HPDE6-E6E7 (cell line): ENCODE data around the gene HAND2.

Source experiments
- DNase-seq: peaks from one replicate; pipeline ENCODE4 v3.0.0; 2011; ENCODE audit warnings: missing footprints; ENCODE audit errors: extremely low spot score

HAND2 gene

DNA sequence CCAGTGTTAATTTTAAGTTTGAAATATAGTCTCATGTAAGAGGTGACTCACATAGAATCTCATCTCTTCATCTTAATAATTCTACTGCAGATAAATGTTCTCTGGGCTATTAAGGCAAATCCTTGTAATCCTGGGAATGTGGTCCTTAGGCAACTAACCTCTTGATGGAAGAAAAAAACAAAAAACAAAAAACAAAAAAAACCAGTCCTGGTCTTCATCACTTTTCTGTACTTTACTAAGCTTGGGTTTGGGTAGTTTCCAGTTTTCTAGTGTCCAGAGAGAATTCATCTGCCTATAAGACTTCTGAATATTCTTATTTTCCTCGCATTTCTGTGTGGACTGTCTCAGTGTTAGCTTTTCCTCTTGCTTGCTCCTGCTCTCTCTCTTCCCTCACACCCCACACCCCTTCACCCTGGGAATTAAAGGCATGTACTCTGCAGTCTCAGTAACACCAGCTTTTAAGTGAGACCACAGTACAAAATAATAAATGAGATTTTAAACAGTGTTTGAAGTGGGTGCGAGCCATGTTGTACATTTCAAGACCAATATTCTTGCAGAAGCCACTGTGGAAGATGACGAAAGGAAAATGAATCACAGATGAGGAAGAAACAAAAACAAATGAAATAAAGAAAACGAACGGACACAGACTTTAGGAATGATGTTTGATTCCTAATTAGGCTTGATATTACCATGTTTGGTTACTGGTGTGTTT is 51.7 kb downstream of the HAND2 start:
- no peak for DNase-seq

DNA sequence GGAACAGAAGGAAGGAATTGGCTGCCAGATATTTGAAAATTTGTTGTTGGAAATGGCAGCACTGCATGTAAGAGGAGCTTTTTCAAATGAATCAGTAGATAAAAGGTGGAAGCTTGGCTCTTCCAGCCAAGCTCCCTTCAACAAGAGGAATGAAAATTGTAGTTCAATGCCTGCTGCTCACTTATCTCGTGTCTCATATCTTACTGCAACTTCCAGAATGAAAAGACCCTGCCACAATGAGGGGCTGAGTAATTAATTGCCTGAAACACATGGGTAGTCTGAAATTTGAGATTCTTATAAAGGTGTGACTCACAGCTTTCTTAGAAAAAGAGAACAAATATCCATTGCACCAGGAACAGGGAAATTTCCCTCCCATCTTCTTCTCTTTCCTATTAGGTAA is 53.0 kb downstream of the HAND2 start:
- DNase-seq = no peak
